ENCODE results near the gene CFAP251.
"Not testable (repeated sequence)": the region's sequence is repeated elsewhere in the genome, so short reads cannot be mapped to it uniquely, and the experiment has no call there.

CFAP251 gene

GRCh38 chr12:122030424-122031035, 112.1 kb downstream of the CFAP251 start:
- no peak for DNase-seq

DNA sequence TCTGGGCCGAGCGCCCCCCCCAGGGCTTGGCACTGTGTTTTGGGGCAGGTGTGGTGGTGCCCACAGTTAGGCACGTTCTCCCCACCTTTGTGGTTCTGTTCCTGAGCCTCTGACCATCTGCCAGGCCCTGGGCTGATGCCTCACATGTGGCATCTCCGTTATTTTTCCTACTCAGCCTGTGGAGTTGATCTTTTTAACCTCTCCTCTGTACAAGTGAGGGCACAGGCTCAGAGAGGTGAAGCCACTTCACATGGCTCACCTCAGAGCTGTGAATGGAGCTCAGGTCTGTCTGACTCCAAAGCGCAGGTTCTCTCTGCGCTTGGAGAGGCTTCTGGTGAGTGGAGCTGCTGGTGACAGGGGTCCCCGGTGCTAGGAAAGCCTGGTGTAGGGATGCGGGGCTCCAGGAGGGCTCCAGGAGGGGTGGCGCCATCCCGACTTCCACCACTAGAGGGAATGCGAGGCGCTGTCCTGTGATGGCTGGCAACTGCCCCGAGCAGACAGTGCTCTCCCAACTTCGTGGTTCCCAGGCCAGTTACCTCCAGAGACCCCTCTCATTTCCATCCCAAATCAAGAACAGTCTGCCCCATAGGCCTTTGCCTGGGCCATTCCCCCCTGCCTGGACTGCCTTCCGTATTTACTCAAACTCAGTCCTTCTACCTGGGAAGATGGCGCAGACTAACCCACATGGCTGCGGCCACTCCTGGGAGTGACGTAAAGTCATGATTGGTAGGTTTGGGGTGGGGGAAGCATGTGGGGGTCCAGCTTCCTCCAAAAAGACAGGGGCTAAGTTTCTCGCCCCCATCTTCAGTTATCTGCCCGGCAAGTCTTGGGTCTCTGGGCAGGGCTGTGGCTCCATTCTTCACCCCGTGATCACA, 113.2 kb downstream of the CFAP251 start:
- DNase-seq = no peak

- DNase-seq = no peak
Observed at GRCh38 chr12:122032580-122032979, 114.2 kb downstream of the CFAP251 start.

DNA sequence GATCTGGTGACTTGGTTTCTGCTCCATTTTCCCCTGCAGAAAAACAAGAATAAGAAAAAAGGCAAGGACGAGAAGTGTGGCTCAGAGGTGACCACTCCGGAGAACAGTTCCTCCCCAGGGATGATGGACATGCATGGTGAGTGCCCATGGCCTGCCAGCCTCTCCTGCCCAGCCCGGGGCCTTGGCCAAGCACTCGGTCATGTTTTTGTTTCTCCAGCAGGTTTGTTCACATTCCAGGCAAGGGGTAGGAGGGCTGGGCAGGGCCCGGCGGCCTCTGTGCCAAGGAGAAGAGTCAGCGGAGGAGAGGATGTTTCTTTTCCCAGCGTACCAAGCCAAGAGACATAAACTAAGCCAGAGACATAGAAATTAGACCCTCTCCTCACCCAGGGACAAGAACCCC, 116.9 kb downstream of the CFAP251 start:
- DNase-seq = no peak

DNA sequence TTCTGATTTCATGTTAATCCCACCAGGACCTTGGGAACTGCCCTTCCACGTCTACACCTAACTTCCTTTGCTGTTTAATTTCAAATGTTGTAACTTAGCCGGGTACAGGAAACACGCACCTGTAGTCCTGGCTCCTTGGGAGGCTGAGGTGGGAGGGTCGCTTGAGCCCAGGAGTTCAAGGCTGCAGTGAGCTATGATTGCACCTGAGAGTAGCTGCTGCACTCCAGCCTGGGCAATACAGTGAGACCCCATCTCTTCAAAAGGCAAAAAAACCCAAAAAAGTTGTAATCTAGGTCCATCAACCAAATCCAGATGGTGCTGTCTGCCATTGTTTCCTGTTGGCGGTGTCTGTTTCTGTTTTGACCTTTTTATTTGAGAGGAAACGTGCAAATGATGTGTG, 117.8 kb downstream of the CFAP251 start:
- no peak for DNase-seq

GRCh38 chr12:122040579-122041386, 122.4 kb downstream of the CFAP251 start:
- DNase-seq = no peak

DNA sequence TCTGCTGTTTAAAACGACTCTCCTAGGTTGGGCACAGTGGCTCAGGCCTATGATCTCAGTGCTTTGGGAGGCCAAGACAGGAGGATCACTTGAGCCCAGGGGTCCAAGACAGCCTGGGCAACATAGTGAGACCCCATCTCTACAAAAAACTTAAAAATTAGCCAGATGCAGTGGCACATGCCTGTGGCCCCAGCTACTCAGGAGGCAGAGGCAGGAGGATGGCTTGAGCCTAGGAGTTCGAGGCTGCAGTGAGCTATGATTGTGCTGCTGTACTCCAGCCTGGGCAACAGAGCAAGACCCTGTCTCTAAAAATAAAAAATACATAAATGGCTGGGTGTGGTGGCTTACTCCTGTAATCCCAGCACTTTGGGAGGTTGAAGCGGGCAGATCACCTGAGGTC, 123.1 kb downstream of the CFAP251 start:
- not testable (repeated sequence) for DNase-seq

- no peak for DNase-seq
Observed at GRCh38 chr12:122042910-122043309, 124.5 kb downstream of the CFAP251 start.

GRCh38 chr12:122043476-122043875, 125.1 kb downstream of the CFAP251 start:
- DNase-seq = no peak

DNA sequence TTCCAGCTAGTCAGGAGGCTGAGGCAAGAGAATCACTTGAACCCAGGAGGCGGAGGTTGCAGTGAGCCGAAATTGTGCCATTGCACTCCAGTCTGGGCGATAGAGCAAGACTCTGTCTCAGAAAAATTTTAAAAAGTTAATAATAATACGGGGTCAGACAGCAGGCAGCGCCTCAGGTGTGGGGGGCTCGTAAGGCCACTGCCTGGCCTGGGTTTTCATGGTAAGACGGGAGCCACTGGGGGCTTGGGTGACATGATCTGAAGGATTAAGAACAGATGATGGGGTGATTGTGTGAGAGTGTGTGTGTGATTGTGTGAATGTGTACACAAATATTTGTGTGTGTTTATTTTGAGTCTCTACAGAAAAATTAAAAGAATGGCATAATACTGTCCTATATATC, 126.9 kb downstream of the CFAP251 start:
- no peak for DNase-seq

GRCh38 chr12:122046145-122046544, 127.8 kb downstream of the CFAP251 start:
- no peak for DNase-seq

DNA sequence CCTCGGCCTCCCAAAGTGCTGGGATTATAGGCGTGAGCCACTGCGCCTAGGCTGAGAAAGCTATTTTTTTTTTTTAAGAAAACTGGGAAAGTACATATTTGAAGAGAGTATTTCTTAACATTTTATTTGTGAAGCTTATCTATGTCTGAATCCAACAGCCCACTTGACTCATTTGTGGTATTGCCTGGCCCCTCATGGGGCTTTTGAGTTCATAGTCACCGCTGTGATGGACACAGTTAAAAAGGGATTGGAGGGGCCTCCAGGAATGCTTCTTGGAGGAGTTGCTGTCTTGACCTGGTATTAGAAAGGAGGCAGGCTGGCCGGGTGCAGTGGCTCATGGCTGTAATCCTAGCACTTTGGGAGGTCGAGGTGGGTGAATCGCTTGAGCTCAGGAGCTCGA, 129.8 kb downstream of the CFAP251 start:
- no peak for DNase-seq

DNA sequence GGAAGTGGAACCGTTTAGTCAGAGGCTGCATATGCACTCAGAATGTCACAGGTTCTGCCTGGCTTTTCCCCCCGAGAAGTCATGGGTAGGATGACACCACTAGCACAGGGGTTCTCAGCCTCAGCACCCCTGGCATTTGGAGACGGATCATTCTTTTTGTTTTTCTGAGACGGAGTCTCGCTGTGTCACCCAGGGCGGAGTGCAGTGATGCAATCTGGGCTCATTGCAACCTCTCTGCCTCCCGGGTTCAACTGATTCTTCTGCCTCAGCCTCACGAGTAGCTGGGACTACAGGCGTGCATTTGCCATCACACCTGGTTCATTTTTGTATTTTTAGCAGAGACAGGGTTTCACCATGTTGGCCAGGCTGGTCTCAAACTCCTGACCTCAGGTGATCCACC, 131.4 kb downstream of the CFAP251 start:
- DNase-seq = no peak

- no peak for DNase-seq
Observed at GRCh38 chr12:122050706-122051105, 132.3 kb downstream of the CFAP251 start.

DNA sequence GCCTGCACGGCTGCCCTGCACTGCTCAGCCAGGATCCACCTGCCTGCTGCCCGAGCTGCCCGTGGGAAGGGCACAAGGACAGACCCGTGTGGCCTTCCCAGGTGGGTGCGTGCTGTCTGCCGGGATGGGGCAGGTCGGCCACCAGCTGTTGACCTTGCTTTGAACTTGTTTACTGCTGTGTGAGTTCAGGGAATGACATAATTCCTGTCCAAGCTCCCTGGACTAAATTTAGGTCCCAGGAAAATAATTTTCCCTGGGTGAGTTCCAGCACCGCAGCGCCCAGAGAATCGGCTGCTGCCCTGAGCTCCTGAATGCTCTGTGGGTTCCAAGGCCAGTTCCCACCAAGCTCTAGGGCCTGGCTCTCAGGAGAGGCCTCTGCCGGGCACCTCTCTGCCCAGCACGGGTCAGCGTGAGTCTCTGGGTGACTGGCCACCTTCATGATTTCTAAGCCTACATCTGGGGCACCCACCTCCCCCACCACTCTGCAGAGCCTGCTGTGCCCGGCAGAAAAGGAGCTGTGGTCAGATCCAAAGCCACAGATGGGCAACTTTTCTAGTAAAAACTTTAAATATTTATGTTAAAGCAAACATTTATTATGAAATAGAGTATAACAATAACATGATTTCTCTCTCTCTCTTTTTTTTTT, 133.0 kb downstream of the CFAP251 start:
- no peak for DNase-seq

DNA sequence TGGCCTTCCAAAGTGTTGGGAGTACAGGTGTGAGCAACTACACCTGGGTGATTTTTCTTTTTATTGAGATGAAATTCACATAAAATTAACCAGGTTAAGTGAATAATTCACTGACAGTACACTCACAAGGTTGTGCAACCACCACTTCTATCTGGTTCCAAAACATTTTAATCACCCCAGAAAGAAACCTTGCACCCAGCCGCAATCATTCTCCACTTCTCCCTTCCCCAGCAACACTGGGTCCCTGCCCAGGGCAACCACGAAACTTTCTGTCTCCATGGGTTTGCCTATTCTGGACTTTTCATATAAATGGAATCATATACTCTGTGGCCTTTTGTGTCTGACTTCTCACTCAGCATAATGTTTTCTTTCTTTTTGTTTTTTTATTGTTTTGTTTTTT, 133.9 kb downstream of the CFAP251 start:
- DNase-seq = no peak
